HAP-1 (cell line): Measurements from ENCODE around the gene COL6A2.

Source experiments
- DNase-seq, 2 experiments: peaks; one replicate each; pipeline ENCODE4 v3.0.0-alpha.2; 2016 to 2020; ENCODE audit warnings: low spot score in 2 of 2
- H3K27me3 ChIP-seq: fragments of 250-450 bp; sonication (Bioruptor Pico); 2 replicates; pipeline ENCODE4 v1.5.1; 2020; ENCODE audit warnings: low read depth, mild to moderate bottlenecking, moderate library complexity
- H3K36me3 ChIP-seq: fragments of 250-450 bp; sonication (Bioruptor Pico); replicated peaks from 2 replicates; pipeline ENCODE4 v1.5.1; 2020; ENCODE audit warnings: mild to moderate bottlenecking
- H3K4me1 ChIP-seq: fragments of 250-450 bp; sonication (Bioruptor Pico); 2 replicates; pipeline ENCODE4 v1.5.1; 2020; ENCODE audit warnings: mild to moderate bottlenecking
- H3K4me3 ChIP-seq: fragments of 250-450 bp; sonication (Bioruptor Pico); 2 replicates; pipeline ENCODE4 v1.5.1; 2020; ENCODE audit warnings: mild to moderate bottlenecking, moderate library complexity
- H3K9me3 ChIP-seq: fragments of 250-450 bp; sonication (Bioruptor Pico); 2 replicates; pipeline ENCODE4 v1.5.1; 2020; ENCODE audit warnings: mild to moderate bottlenecking, moderate library complexity
- in situ Hi-C: fragments of 300-500 bp; cut with MboI; formaldehyde crosslinking; loops from 3 replicates; pipeline ENCODE4 v1.14.3; 2020; ENCODE audit warnings: low sequenced_read_pairs, inconsistent platforms, mixed read lengths

The COL6A2 gene

DNA sequence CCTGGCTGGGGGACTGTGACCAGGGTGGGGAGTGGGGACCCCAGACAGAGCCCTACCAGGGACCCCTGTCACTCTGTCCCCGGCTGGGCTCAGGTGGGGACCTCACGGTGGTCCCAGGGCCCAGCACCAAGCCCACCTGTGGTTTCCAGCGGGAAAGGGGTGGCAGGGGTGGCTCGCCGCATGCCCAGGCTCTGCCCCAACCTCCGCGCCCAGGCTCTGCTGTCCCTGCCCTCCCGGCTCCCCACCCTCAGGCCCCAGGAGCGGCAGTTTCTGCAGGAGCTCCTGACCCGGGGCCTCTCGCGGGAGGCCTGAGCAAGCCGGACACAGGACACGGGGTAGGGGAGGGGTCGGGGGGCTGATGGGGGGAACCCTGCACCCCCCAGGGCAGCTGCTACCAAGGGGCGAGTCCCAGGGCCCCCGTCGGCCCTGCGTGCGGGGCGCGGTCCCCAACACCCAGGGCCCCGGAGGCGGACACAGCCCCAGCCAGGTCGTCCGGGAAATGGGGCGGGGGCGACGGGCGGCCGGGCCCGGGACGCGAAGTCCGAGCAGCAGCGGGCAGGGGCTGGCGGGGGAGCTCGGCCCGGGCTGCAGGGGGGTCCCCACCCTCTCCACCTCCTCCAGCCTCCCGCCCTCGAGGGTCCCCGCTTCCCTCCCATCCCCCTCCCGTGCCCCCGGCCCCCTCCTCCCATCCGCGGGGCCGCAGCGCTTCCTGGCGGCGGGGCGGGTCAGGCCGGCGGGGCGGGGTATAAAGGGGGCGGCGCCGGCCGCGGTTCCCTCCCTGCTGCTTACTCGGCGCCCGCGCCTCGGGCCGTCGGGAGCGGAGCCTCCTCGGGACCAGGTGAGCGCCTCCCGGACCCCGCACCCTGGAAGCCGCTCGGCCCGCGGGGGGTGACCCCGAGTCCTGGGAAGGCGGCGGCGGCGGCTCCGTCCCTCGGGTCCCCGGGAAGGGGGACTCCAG lies at the start of gene COL6A2:
TSS of gene COL6A2 (plus strand) at position 777 of the 958 bp plus-strand sequence.
- DNase-seq: peak; percentile 48 to 79
- in situ Hi-C loops: no loop called here
- no peaks in the 10 kb centered on the region for H3K36me3 ChIP-seq
- peaks cover 3% of the 10 kb centered on the region; the same call in 1 of the 2 replicates for H3K9me3 ChIP-seq
- peak within 1 kb of the TSS; percentile 42 for H3K4me3 ChIP-seq
- H3K27me3 ChIP-seq: no peaks in the 10 kb centered on the region
- no peaks in the 10 kb centered on the region for H3K4me1 ChIP-seq

- H3K27me3 ChIP-seq: no peaks in the 10 kb centered on the region
- no peaks in the 10 kb centered on the region for H3K9me3 ChIP-seq
- in situ Hi-C loops: no loop called here
- H3K4me1 ChIP-seq: no peaks in the 10 kb centered on the region
- no peak overlapping the region for H3K4me3 ChIP-seq
- DNase-seq: no peak
- H3K36me3 ChIP-seq: no peaks in the 10 kb centered on the region
Measured at GRCh38 chr21:46048926-46049889, 48.7 kb upstream of the COL6A2 start.

GRCh38 chr21:46049890-46050667 lies 47.8 kb upstream of the COL6A2 start:
- no peak overlapping the region for H3K4me3 ChIP-seq
- H3K4me1 ChIP-seq: no peaks in the 10 kb centered on the region
- no peaks in the 10 kb centered on the region for H3K27me3 ChIP-seq
- H3K9me3 ChIP-seq: no peaks in the 10 kb centered on the region
- in situ Hi-C loops: no loop called here
- no peak for DNase-seq
- no peaks in the 10 kb centered on the region for H3K36me3 ChIP-seq

DNA sequence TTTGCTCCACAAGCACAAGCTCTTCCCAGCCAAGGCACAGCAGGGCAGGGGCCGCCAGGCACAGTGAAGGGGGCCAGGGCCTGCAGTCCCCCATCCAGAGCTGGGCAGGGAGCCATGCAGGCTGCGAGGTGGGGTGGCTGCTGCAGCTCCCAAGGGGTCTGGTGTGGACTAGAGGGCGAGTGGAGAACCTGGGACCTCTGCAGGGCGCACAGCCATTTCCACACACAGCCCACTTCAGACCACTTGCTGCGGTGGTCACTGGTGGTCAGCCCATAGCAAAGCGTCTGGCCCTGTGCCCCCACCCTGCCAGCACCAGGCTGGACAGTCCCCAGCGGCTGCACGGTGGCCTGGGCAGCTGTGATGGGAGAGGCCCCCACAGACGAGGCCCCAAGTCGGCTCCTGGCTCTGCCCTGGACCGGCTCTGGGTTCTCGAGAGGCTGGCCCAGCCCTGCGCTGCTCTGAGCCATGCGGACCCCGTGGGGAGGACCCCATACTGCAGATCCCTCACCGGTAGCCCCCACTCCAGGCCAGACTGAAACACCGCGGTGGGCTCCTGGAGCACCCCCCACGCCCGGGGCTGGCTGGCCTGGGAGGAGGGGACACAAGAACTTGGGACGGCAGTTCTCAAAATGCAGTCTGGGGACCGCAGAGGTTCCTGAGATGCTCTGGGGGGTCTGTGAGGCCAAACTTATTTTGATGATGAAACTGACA lies 47.1 kb upstream of the COL6A2 start:
- DNase-seq: no peak

GRCh38 chr21:46051379-46051770 lies 46.5 kb upstream of the COL6A2 start:
- Histone ChIP-seq H3K9me3 (no peaks in the 10 kb centered on the region), H3K4me3 (no peak overlapping the region), H3K27me3 (no peaks in the 10 kb centered on the region), H3K4me1 (no peaks in the 10 kb centered on the region), H3K36me3 (no peaks in the 10 kb centered on the region)
- in situ Hi-C loops: no loop called here
- DNase-seq: no peak

More for the DNA sequence above, 47.1 kb upstream of the COL6A2 start:
- in situ Hi-C loops: no loop called here
- no peaks in the 10 kb centered on the region for H3K4me1 ChIP-seq
- no peak overlapping the region for H3K4me3 ChIP-seq
- H3K9me3 ChIP-seq: no peaks in the 10 kb centered on the region
- no peaks in the 10 kb centered on the region for H3K27me3 ChIP-seq
- H3K36me3 ChIP-seq: no peaks in the 10 kb centered on the region

DNA sequence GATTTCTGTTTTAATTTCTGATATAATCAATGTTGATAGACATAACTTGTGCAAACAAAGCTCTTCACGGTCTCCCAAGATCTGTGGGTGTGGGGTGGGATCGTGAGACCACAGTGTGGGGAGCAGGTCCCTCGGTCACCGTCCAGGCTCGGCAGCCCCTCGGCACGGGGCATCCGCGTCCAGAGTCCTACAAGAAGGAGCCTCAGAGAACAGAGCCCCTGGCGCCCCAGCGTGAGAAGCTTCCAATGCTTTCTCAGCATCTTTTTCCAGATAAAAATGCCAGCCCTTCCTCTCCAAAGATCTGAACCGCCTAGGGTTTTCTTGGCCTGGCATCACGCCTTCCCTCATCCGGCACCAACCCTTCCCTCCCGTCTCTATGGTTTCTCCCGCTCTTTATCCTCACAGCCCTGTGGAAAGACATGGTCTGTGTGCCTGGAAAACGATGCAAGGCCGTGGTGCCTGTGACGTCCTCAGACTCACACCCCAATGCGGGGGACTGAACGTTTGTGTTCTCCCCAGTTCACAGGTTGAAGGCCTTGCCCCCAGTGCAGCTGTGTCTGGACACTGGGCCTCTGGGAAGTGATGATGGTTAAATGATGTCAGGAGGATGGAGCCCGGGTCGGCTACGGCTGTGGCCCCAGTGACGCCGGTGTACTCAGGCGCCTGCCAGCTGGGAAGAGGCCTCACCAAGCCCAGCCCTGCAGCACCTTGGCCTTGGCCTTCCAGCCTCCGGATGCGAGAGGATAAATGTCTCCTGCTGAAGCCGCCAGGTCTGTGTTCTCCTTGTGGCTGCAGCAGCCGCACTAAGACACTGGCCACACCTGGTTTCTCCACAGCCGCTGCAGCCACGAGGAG lies 45.9 kb upstream of the COL6A2 start:
- H3K4me1 ChIP-seq: no peaks in the 10 kb centered on the region
- in situ Hi-C loops: no loop called here
- no peaks in the 10 kb centered on the region for H3K9me3 ChIP-seq
- no peaks in the 10 kb centered on the region for H3K36me3 ChIP-seq
- no peaks in the 10 kb centered on the region for H3K27me3 ChIP-seq
- DNase-seq: no peak
- no peak overlapping the region for H3K4me3 ChIP-seq

DNA sequence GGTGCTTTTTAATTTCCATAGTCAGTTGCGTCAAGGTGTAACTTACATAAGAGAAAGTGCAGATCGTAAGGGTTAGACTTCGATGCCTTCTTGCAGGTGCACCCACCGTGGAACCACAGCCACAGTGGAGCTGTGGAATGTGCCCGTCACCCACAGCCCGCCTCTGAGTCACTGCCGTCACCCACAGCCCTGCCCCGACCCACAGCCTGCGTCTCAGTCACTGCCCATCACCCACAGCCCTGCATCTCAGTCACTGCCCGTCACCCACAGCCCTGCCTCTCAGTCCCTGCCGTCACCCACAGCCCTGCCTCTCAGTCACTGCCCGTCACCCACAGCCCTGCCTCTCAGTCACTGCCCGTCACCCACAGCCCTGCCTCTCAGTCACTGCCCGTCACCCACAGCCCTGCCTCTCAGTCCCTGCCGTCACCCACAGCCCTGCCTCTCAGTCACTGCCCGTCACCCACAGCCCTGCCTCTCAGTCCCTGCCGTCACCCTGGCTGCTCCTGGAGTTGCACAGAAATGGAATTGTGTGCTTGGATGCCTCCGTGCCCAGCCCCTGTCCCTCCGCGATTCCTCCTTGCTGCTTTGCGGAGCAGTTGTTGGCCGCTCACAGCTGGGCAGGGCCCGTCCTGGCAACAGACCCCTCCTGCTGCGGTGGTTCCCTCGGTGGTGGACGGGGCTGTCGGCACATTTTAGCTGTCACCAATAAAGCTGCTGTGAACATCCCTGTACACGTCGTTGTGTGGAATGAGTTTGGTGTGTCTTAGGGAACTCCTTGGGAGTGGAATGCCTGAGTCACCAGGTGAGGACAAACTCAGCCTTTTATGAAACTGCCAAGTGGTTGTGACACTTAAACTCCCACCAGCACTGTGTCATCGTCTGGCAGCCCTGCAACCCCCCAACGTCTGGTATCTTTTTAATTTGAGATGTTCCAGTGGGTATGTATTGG lies 44.9 kb upstream of the COL6A2 start:
- Histone ChIP-seq H3K4me1 (no peaks in the 10 kb centered on the region), H3K27me3 (no peaks in the 10 kb centered on the region), H3K9me3 (no peaks in the 10 kb centered on the region), H3K4me3 (no peak overlapping the region), H3K36me3 (no peaks in the 10 kb centered on the region)
- no peak for DNase-seq
- in situ Hi-C loops: no loop called here

GRCh38 chr21:46054031-46054430 lies 43.9 kb upstream of the COL6A2 start:
- H3K9me3 ChIP-seq: no peaks in the 10 kb centered on the region
- DNase-seq: no peak
- no peaks in the 10 kb centered on the region for H3K27me3 ChIP-seq
- H3K36me3 ChIP-seq: no peaks in the 10 kb centered on the region
- H3K4me1 ChIP-seq: no peaks in the 10 kb centered on the region
- in situ Hi-C loops: no loop called here
- H3K4me3 ChIP-seq: no peak overlapping the region

- Histone ChIP-seq H3K4me3 (no peak overlapping the region), H3K4me1 (no peaks in the 10 kb centered on the region), H3K9me3 (no peaks in the 10 kb centered on the region), H3K27me3 (no peaks in the 10 kb centered on the region), H3K36me3 (no peaks in the 10 kb centered on the region)
- DNase-seq: no peak
- in situ Hi-C loops: no loop called here
Measured at GRCh38 chr21:46054451-46054881, 43.4 kb upstream of the COL6A2 start.

- Histone ChIP-seq H3K4me3 (no peak overlapping the region), H3K9me3 (no peaks in the 10 kb centered on the region), H3K27me3 (no peaks in the 10 kb centered on the region), H3K4me1 (no peaks in the 10 kb centered on the region), H3K36me3 (no peaks in the 10 kb centered on the region)
- in situ Hi-C loops: no loop called here
- DNase-seq: no peak
Measured at GRCh38 chr21:46055863-46056281, 42.0 kb upstream of the COL6A2 start.

DNA sequence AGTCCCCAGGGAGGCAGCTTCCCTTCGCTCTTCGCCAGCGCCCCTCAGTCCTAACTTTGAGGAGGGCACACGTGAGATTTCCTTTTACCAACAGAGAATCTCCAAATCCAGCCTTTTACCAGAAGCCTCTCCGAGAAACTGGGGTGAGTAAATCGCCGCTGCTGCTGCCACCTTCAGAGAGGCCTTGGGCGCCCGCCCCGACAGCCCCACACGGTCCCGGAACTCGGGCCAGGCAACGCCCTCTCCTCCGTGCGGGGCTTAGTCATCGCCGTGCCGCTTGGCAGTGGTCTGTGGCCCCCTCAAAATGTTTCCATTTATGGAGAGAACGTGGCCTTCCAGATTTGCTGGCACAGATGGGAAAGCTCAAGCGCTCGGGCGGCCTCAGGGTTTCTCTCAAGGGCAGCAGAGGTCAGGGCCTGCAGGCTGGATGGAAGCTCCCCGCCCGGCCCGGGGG lies 41.4 kb upstream of the COL6A2 start:
- no peak for DNase-seq
- in situ Hi-C loops: no loop called here
- H3K27me3 ChIP-seq: no peaks in the 10 kb centered on the region
- H3K9me3 ChIP-seq: no peaks in the 10 kb centered on the region
- no peaks in the 10 kb centered on the region for H3K36me3 ChIP-seq
- no peak overlapping the region for H3K4me3 ChIP-seq
- H3K4me1 ChIP-seq: no peaks in the 10 kb centered on the region
